DOHH2 (cell line): ENCODE results near the gene GIMAP8.

ENCODE experiments used
- H3F3A ChIP-seq: fragments of 200-600 bp; sonication (generic), shearing (Covaris generic); 2 replicates; pipeline ENCODE4 v1.6.0; 2016; ENCODE audit warnings: antibody characterized with exemption, mild to moderate bottlenecking; ENCODE audit not compliant: control insufficient read depth, insufficient read depth
- H3K27ac ChIP-seq: fragments of 200-600 bp; sonication (generic); 2 replicates; pipeline ENCODE4 v1.5.1; 2014; ENCODE audit warnings: low read depth, mild to moderate bottlenecking, low read length, moderate library complexity
- H3K27me3 ChIP-seq: fragments of 200-600 bp; sonication (generic); 2 replicates; pipeline ENCODE4 v1.6.1; 2014; ENCODE audit warnings: mild to moderate bottlenecking, low read length, mixed read lengths; ENCODE audit not compliant: control insufficient read depth
- H3K36me3 ChIP-seq: fragments of 200-600 bp; sonication (generic); 2 replicates; pipeline ENCODE4 v1.6.1; 2014; ENCODE audit warnings: mild to moderate bottlenecking, low read length, moderate library complexity, mixed read lengths; ENCODE audit not compliant: control insufficient read depth
- H3K4me1 ChIP-seq: fragments of 200-600 bp; sonication (generic); 2 replicates; pipeline ENCODE4 v1.6.1; 2014; ENCODE audit warnings: mild to moderate bottlenecking, low read length, mixed read lengths; ENCODE audit not compliant: control insufficient read depth
- H3K4me2 ChIP-seq: fragments of 200-600 bp; sonication (generic); 2 replicates; pipeline ENCODE4 v1.6.0; 2014; ENCODE audit warnings: mild to moderate bottlenecking, low read length, moderate library complexity
- H3K4me3 ChIP-seq: fragments of 200-600 bp; sonication (generic); 2 replicates; pipeline ENCODE4 v1.5.1; 2014; ENCODE audit warnings: mild to moderate bottlenecking, low read length, mixed read lengths
- H3K79me2 ChIP-seq: fragments of 200-600 bp; sonication (generic); 2 replicates; pipeline ENCODE4 v1.6.1; 2014; ENCODE audit warnings: mild to moderate bottlenecking, low read length, mixed read lengths; ENCODE audit not compliant: control insufficient read depth
- H3K9me2 ChIP-seq: fragments of 200-600 bp; sonication (generic); replicated peaks from 2 replicates; pipeline ENCODE4 v1.6.1; 2014; ENCODE audit warnings: mild to moderate bottlenecking, low read length, mixed read lengths; ENCODE audit not compliant: control insufficient read depth
- H3K9me3 ChIP-seq: fragments of 200-600 bp; sonication (generic); 2 replicates; pipeline ENCODE4 v1.6.1; 2014; ENCODE audit warnings: antibody characterized with exemption, low read length, mixed read lengths; ENCODE audit not compliant: control insufficient read depth, insufficient read depth
- H4K20me1 ChIP-seq: fragments of 200-600 bp; sonication (generic); 2 replicates; pipeline ENCODE4 v1.6.0; 2014; ENCODE audit warnings: low read depth, mild to moderate bottlenecking, antibody characterized with exemption, low read length, moderate library complexity; ENCODE audit not compliant: control insufficient read depth, insufficient read depth
- CTCF ChIP-seq: fragments of 200-600 bp; sonication (generic); IDR thresholded peaks from one replicate; pipeline ENCODE4 v1.5.1; 2014; ENCODE audit warnings: antibody characterized with exemption, mild to moderate bottlenecking, low read depth, low read length; ENCODE audit not compliant: poor library complexity, severe bottlenecking
- EZH2phosphoT487 ChIP-seq: fragments of 200-600 bp; sonication (generic); IDR thresholded peaks from 2 replicates; pipeline ENCODE4 v1.6.1; 2017; ENCODE audit warnings: borderline replicate concordance, mild to moderate bottlenecking, antibody characterized with exemption, low read length, moderate library complexity, mixed read lengths

Gene GIMAP8

GRCh38 chr7:150449206-150449952 lies 1.1 kb upstream of the GIMAP8 start:
- Histone ChIP-seq H4K20me1 (no peaks in the 10 kb centered on the region), H3K27me3 (peaks cover 57% of the 10 kb centered on the region), H3K27ac (no peak overlapping the region), H3K36me3 (no peaks in the 10 kb centered on the region), H3K79me2 (no peaks in the 10 kb centered on the region), H3K4me3 (no peak overlapping the region), H3F3A (no peaks in the 10 kb centered on the region), H3K4me1 (peaks cover 4% of the 10 kb centered on the region; the same call in 1 of the 2 replicates), H3K9me2 (no peaks in the 10 kb centered on the region), H3K4me2 (no peak overlapping the region), H3K9me3 (no peaks in the 10 kb centered on the region)
- no peak for TF ChIP-seq CTCF

GRCh38 chr7:150451097-150451793 lies 815 bp downstream of the GIMAP8 start:
- Histone ChIP-seq H3K4me1 (peaks cover 4% of the 10 kb centered on the region; the same call in 1 of the 2 replicates), H3K4me2 (no peak overlapping the region), H3K27ac (no peak overlapping the region), H3F3A (no peaks in the 10 kb centered on the region), H3K9me2 (no peaks in the 10 kb centered on the region), H3K9me3 (no peaks in the 10 kb centered on the region), H4K20me1 (no peaks in the 10 kb centered on the region), H3K27me3 (peaks cover 54% of the 10 kb centered on the region), H3K36me3 (no peaks in the 10 kb centered on the region), H3K4me3 (no peak overlapping the region), H3K79me2 (no peaks in the 10 kb centered on the region)
- no peak for TF ChIP-seq EZH2phosphoT487
- no peak for TF ChIP-seq CTCF

- H3K79me2 ChIP-seq: no peaks in the 10 kb centered on the region
- no peaks in the 10 kb centered on the region for H4K20me1 ChIP-seq
- H3K27ac ChIP-seq: no peak overlapping the region
- no peaks in the 10 kb centered on the region for H3K36me3 ChIP-seq
- no peaks in the 10 kb centered on the region for H3F3A ChIP-seq
- H3K9me3 ChIP-seq: no peaks in the 10 kb centered on the region
- H3K4me3 ChIP-seq: no peak overlapping the region
- no peak overlapping the region for H3K4me2 ChIP-seq
- TF ChIP-seq CTCF (no peak), EZH2phosphoT487 (no peak; the same call in 1 of the 2 replicates)
- no peaks in the 10 kb centered on the region for H3K9me2 ChIP-seq
- peaks cover 48% of the 10 kb centered on the region for H3K27me3 ChIP-seq
- H3K4me1 ChIP-seq: peaks cover 4% of the 10 kb centered on the region; the same call in 1 of the 2 replicates
Measured at GRCh38 chr7:150451833-150452461, 1.5 kb downstream of the GIMAP8 start.
